ENCODE data around the gene TCEAL8. TPM values are rescaled to one million over a fixed set of nuclear protein-coding genes. Genes with fewer than 3 reads are reported as not detected.
A peak's percentile ranks its signal among the peaks of the same experiment; 100 is the strongest.
"Not testable (repeated sequence)": the region's sequence is repeated elsewhere in the genome, so short reads cannot be mapped to it uniquely, and the experiment has no call there.

The TCEAL8 gene, protein sequence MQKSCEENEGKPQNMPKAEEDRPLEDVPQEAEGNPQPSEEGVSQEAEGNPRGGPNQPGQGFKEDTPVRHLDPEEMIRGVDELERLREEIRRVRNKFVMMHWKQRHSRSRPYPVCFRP
- total RNA-seq = 99.8 TPM

DNA sequence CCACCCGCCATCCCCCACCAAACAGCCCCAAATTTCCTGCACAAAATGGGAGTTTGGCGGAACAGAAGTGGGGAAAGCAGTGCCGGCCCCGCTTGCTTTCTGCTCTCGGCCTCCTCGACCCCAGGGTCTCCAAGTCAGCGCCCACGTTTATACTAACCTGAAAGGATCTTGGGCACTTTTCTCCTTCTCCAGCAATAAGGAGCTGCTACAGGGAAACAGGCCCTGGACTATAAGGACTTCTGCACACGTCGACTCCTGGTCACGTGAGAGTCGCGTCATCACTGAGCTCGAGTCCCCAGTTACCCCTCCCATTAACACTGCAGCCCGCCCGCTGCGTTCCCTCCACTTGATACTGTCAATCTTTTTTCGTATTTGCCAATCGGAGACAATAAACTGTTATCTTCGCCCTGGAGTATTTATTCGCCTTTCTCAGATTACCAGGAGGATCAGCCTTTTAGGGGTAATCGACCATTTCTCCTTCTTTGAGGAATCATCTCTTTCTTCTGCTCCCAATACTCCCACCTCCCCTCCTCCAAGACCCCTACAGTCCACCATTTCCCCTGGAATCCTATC, at the start of gene TCEAL8:
TCEAL8 (minus strand) TSS at position 235 of the 573 bp plus-strand sequence. CDS start 1,176 bp downstream, outside the sequence.
- peak; percentile 74 for DNase-seq

DNA sequence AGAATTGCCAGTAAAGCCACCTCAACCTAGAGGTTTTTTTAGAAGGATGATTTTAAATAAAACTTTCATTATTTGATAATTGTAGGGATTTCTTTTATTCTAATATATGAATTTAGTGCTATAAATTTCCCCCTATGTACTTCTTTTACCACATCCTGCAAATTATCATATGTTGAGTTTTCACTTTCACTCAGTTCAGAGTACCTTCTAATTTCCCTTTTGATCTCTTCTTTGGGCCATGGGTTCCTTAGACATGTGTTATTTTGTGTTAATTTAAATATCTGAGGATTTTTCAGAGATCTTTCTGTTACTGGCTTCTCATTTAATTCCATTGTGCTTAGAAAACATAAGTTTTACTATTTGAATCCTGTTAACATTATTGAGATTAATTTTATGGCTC, 49.8 kb upstream of the TCEAL8 start:
- no peak for DNase-seq

DNA sequence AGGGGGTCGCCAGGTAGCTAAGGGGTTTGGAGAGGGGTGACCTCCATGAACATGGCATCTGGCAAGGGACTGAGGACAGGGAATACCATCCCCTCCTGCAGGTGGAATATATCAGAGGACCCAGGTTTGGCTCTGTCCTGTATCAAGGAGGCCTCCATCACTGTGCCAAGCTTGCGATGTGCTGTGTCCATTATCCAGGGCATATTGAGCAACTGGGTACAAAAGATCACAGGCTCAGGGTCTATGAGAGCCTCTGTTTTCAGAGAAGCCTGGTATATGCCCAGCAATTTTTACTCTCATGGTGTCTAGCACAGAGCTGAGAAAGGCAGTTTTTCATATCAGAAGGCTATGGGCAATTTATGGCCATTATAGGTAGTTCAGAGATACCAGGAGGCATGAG, 38.2 kb upstream of the TCEAL8 start:
- no peak for DNase-seq

DNA sequence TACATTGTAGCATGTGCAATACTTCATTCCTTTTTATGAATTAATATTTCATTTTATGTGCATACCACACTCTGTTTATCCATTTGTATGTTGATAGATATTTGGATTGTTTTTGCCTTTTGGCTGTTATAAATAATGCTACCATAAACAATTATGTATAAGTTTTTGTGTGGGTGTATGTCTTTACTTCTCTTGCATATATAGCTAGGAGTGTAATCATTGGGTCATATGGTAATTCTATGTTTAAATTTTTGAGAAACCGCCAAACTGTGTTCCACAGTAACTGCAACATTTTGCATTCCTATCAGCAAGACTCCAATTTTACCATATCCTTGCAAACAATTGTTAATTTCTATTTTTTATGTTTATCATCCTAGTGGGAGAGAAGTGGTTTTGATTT, 24.7 kb upstream of the TCEAL8 start:
- no peak for DNase-seq

DNA sequence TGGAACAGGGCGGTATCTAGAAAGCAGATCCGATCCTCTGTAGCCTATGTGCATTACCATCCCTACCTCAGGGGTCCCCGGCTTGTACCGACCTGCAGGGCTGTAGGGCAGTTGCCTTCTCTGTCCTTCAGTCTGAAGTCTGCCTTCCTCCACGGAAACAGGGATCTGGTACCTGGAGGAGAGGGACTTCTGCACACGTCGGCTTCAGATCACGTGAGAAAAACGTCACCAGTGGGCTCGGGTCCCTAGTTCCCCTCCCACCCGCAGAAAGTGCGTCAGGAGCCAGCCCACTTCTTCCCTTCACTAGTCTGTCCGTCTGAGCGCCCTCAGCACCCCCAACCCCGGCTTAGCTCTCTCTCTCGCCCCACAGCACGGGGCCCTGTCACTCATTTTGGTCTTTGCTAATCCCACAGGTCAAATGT, 21.6 kb upstream of the TCEAL8 start, which contains the start of gene TCEAL5:
TCEAL5 (minus strand) TSS at position 170 of the 422 bp plus-strand sequence. CDS start 2,187 bp downstream, outside the sequence.
- peak; percentile 42 for DNase-seq

DNA sequence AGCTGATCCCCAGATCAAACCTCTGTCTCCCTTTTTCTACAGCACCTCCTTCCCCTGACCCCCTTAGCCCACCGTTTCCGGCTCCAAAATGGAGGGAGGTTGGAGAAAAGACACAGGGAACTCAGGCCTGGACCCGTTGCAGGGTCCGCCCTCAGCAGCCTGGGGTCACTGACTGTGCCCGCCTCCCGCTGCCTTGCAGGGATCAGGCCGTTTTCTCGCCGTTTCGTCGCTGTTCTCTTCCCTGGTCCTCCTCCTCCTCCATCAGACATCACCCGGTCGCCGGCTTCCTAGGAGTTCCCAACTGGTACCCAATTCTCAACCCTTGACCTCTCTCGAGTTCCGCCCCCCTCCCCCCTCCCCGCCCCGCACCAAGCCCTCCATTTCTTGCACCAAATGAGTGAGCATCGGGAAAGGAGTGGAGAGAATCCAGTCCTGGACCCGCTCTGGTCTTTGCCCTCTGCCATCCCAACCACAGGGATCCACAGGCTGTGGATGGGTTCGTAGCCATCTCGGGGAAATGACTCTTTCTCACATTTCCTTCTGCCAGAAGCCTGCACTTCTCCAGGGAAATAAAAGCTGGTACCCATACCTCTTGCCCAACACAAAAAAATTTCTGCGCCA, 21.1 kb upstream of the TCEAL8 start:
- DNase-seq = no peak

DNA sequence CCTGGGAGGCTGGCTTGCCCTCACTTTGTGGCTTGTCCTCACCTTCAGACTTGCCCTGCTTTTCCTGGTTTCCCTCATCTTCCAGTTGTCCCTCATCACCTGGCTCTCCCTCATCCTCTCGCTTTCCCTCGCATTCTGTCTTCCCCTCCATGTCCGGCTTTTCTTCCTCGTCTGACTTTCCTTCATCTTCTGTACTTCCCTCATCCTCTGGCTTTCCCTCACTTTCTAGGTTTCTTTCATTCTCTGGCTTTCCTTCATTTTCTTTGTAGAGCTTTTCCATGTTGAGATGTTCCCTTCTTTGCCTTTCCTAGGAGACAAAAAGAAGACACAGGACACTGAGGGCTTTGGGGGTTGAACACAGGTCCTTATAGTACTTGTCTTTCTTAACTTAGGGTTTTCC, 19.3 kb upstream of the TCEAL8 start:
- DNase-seq = no peak

DNA sequence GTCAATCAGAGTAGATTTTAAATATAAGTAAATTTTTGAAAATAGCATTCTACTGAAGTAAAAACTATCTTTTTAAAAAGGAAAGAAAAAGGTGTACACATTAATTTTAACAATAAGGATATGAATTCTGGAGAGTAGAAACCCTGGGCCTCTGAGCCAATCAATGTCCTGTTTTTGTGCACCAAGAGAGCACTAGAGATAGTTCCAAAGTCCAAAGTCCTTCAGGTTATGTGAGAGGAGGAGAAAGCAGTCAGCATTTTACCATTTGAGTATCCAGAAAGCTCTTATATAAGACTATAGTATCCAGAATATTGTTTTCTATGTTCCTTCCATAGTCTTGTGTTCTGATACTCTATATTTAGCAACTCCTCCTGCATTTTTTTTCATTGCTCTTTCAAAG, 3.3 kb upstream of the TCEAL8 start:
- no peak for DNase-seq

DNA sequence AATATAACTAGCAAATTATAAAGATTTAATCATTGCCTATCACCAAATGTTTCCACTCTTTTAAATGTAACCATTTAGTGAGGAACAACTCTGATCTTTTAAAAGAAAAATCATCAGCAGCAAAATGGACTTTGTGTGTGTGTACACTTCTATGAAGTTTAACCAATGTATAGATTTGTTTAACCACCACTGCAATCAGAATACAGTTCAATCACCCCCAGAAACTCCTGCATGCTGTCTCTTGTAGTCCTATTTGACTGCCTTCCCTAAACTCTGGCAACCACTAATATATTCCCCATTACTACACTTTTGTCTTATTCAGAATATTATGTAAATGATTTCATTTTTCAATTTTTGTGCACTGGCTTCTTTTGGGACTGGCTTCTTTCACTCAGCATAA, 1.7 kb upstream of the TCEAL8 start:
- DNase-seq = no peak

DNA sequence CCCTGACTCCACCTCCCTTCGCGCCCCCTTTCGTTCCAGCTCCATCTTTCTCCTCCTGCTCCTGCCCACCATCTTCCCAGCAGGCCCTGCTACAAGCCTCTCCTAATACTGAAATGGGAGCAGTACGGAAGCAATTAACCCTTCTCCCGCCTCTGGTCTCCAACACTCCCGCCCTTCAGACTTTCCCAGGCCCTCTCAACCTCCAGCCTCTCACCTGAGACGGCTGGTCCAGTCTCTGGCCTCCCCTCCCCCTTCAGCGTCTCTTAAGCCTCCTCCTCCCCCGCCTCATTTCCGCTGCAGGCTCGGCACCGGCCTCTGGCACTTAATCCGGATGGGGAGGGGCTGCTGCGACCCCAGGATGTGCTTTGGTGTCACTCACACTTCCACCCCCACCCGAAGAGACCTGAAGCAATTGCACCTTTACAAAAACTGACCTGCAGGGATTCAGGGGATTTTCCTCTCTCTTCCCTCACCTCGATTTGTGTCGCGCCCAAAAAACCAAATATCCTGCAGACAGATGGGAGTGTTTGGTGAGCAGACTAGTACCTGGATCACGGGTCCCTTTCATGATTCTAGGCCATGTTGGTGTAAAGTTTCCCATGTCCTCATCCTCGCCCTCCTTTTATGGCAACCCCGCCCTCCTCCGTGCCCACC, 657 bp downstream of the TCEAL8 start:
- peak; percentile 32 for DNase-seq

DNA sequence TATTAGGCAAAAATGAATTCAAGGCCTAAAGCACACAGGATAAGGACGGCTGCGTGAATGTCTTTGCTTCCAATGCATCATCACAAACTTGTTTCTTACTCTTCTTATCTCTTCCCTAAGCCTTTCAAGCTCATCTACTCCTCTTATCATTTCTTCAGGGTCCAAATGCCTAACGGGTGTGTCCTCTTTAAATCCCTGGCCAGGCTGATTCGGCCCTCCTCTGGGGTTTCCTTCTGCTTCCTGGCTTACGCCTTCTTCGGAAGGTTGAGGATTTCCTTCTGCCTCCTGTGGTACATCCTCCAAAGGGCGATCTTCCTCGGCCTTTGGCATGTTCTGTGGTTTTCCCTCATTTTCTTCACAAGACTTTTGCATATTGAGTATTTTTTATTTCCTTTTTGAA, 1.3 kb downstream of the TCEAL8 start:
- DNase-seq = no peak

DNA sequence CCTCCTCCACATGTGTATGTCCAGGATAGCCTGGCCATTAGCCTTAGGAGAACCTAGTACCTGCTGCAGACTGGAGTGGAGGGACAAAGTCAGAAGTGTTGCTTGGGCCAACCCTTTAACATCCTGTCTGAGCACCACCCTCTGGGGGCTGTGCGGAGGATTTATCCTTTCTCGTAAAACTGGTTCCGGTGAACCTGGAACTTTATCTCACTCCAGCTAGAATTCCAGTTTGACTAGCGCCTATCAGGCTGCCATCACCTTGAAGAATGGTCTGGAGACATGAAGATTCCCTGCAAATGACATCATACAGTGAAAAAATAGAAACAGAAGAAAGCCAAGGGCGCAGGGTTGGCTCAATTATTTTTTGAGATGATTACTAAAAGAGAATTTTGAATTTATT, 4.0 kb downstream of the TCEAL8 start:
- no peak for DNase-seq

DNA sequence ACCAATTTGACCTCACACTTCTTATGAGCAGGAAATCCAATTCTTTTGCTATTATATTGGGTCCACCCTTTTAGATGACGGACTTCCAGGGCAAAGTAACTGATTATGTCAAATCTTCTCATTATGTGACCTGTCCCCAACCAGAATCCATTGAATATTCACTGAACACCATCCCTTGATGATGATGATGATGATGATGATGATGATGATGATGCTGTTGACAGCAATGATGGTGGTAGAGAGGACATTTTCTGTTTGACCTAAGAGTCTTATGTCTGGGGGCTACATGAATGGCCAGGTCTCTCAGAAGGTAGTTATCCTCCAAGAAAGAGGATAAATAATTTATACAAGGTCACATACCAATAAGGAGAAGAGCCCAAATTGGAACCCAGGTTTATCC, 5.2 kb downstream of the TCEAL8 start:
- DNase-seq = no peak

DNA sequence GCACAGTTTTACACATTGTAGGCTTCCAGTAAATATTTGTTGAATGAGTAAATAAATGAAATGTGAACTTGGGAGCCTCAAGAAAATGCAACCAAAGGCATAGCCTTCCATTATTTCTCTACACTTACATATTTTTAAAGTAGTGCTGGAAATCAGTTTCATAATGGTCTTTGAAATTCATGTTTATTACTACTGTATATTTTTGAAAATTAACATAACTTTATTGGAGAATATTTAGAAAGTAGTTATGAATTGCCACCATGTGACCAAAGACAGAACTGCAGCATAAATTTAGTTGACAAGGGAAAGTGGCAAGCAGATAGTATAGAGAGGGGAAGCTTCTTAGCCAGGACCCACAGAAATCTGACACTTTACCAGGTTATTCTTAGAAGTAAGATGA, 6.4 kb downstream of the TCEAL8 start:
- no peak for DNase-seq

DNA sequence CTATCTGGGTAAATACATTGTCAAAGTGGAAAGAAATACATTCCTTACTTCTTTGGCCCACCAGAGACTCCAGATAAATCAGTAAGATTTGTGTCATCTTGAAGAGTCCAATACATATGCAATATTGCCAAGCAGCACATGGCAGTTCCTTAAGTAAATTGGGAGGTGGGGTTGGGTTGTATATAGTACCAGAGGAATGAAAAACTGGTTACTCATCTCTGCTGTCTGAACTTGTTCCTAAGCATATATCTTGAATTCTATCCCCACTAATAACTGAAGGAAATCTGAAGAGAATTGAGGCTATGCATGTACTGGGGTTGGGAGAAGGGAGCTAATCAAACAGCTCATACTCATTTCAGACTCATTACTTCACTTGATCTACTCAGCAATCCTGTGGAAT, 14.8 kb downstream of the TCEAL8 start:
- DNase-seq = no peak

DNA sequence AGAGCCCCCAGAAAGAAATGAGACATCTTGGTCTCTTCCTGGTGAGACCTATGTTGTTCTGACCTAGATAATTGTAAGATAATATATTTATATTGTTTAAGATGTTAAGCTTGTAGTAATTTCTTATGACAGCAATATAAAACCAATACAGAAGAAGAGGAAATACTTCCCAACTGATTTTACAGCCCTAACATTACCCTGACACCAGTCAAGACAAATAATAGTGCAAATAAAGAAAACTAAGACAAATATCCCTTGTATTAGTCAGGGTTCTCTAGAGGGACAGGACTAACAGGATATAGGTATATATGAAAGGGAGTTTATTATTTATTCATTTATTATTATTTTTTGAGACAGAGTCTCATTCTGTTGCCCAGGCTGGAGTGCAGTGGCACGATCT, 18.7 kb downstream of the TCEAL8 start:
- no peak for DNase-seq

DNA sequence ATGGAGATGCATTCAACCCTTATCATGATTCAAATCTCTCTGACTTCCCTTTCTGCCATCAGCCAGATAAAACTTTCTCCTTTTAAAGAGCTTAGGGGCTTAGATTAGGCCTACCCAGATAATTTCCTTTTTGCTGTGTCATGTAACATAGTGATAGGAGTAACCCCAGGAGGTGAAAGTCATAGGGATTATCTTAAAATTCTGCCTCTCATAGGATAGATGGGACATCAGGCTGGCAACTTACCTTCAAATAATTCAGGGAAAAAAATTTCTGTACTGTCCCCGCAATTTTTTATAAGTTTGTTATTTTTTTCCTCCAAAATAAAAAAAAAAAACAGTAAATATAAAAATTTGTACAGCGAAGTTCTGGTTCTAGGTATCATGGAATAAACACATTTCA, 19.3 kb downstream of the TCEAL8 start:
- DNase-seq = not testable (repeated sequence)

DNA sequence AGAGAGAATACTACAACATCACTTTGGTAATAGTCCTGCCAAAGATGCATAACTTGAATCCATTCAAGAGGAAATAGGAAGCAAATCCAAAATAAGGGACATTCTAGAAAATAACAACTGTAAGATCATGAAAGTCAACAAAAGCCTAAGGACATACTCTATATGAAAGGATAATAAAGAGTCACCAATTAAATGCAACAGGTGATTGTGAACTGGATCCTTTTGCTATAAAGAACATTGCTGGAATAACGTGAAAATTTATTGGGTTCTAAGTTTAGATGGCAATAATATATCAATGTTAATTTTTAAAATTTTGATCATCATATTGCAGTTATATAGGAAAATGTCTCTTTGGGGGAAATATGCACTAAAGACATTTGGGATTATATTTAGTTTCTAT, 20.1 kb downstream of the TCEAL8 start:
- DNase-seq = no peak

DNA sequence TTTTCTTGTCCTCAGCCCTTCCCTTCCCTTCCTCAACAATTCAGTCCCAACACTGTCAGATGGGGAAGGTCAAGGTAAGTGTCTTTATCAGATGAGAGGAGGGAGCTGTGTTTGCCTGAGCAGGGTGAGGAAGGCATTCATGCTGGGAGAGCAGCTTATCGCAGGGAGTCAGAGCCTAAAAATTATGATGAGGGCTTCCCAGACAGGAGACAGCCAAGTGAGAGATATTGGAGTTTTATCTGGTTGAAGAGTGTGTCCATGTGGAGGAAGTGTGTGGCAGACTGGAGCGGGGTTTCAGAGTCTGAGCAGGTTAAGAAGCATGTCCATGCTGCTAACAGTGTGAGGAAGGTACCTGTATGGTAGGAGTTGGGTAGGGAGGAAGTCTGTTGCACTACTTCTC, 21.7 kb downstream of the TCEAL8 start:
- DNase-seq = no peak

DNA sequence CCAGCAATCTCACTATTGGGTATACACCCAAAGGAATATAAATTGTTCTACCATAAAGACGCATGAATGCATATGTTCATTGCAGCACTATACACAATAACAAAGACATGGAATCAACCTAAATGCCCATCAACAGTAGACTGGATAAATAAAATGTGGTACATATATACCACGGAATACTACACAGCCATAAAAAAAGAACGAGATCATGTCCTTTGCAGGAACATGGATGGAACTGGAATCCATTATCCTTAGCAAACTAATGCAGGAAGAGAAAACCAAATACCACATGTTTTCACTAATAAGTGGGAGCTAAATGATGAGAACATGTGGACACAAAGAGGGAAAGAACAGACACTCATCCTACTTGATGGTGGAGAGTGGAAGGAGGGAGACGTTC, 29.0 kb downstream of the TCEAL8 start:
- not testable (repeated sequence) for DNase-seq

DNA sequence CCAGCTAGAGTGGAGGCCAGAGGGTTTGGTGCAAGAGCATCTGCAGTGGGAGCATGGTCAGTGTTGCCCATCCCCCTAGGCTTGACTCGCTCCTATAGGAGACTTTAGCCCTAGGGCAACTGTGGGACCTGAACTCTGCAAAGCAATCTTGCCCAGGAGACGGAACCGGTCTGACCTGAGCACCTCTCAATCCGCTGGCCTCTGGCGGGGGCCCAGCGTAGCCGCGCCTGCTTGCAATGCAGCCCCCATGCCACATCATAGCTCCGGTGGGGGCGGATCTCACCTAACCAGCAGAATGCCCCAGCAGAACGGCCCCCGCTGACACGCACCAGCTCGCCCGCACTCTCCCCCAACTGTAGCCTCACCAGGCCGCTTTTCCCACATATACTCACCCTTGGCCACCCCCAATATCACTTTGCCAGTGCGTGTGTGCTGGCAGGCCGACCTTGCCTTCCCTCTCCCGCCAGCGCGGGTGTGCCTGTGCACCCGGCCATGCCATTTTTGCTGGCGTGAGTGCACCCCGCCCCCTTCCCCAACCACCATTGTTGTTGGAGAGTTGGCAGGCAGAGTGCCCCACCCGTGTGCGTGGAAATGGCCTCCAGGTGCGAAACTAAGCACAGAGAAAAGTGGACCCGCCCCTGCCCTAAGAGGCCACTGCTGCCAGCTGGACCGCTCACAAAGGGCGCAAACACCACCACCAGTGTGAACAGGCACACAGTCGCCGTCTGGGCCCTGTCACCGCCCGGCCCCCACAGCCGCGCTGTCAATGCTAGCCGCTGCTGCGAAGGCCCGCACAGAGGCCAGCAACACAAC, 34.2 kb downstream of the TCEAL8 start:
- peak; percentile 4 for DNase-seq

DNA sequence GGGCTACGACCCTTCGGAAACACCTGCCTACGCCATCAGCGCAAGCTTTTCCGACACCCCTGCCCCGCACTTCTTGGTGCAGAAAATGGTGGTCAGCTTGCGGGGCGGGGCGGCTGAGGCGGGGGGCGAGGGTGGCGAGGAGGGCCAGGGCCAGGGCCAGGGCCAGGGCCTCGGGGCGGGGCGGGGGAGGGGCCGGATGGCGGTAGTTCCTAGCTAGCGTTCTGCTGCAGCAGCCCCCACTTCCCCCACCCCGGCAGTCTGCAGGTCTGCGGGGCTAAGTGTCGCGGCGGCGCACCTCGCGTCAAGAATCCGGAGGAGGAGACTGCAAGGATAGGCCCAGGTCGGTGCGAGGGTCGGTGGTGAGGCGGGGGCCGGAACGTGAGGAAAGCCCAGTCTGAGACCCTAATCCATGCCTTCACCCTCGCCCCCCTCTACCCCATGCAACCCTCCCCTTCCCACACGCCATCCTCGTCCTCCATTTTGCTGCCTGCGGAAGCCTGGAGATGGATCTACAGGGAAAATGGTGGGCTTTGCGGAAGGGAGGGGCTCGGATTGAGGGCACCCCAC, 39.4 kb downstream of the TCEAL8 start:
- DNase-seq = peak; percentile 22

All from occipital lobe (tissue), 2 donors.